Chondrocyte (in vitro differentiated cells): Measurements from ENCODE around the gene DCAF6. TPM values are rescaled to one million over a fixed set of nuclear protein-coding genes. Genes with fewer than 3 reads are reported as not detected.
A peak's percentile ranks its signal among the peaks of the same experiment; 100 is the strongest.

Source experiments
- DNase-seq: peaks from one replicate; pipeline ENCODE4 v3.0.0; 2021; ENCODE audit warnings: mixed read lengths, low spot score
- H3K27ac Mint-ChIP-seq: one replicate; pipeline ENCODE4 v1.8.0; 2021; ENCODE audit warnings: mild to moderate bottlenecking, moderate library complexity, mixed read lengths; ENCODE audit not compliant: unreplicated experiment
- H3K27me3 Mint-ChIP-seq: 2 replicates; pipeline ENCODE4 v1.8.0; 2021; ENCODE audit warnings: low read depth, mixed read lengths
- H3K36me3 Mint-ChIP-seq: 2 replicates; pipeline ENCODE4 v1.8.0; 2021; ENCODE audit warnings: low read depth, mixed read lengths
- H3K4me1 Mint-ChIP-seq: 2 replicates; pipeline ENCODE4 v1.8.0; 2021; ENCODE audit warnings: low read depth, mild to moderate bottlenecking, mixed read lengths
- H3K4me3 Mint-ChIP-seq: one replicate; pipeline ENCODE4 v1.8.0; 2021; ENCODE audit warnings: mild to moderate bottlenecking, moderate library complexity, mixed read lengths; ENCODE audit not compliant: unreplicated experiment
- H3K9me3 Mint-ChIP-seq: 2 replicates; pipeline ENCODE4 v1.8.0; 2021; ENCODE audit warnings: low read depth, mixed read lengths
- microRNA-seq: library from miRNA; unstranded; fragments of <30 nt; microRNA quantifications from one replicate; pipeline ENCODE4 v1.2.0, GENCODE V29; 2020; ENCODE audit warnings: borderline number of aligned reads
- total RNA-seq: library from RNA; stranded (reverse); gene quantifications from 3 replicates; pipeline ENCODE4 v1.2.1, GENCODE V29; 2021
- TF ChIP-seq, protein P1 (sequence below): fragments of 200-600 bp; sonication (generic); IDR thresholded peaks from 2 replicates; pipeline ENCODE4 v1.5.0; 2021; ENCODE audit warnings: antibody characterized with exemption, mild to moderate bottlenecking, moderate library complexity

The DCAF6 gene
- total RNA-seq, 1 donor from 2014 or later, result 49.4 TPM

DNA sequence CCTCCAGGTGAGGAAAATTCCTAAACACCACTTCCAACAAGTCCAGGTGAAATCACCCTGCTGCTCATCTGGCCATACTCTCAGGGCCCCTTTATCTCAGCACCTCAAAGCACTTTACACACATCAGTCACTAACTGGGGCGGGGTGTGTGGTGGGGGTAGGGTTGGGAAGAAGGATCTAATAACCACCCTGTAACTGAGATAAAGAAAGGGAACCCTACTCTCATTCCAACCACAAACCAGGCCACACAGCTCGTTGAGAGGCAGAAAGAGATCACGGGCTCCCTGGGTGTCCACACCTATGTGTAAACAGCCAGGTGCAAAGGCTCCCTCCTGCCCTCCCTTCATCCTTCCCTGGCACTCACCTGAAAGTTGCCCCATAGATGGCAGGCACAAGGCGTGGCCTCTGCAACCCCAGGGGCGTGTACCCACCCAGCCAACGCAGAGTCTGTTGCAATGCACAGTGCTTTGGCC lies 179.9 kb downstream of the DCAF6 start:
- TF ChIP-seq, protein P1, sequence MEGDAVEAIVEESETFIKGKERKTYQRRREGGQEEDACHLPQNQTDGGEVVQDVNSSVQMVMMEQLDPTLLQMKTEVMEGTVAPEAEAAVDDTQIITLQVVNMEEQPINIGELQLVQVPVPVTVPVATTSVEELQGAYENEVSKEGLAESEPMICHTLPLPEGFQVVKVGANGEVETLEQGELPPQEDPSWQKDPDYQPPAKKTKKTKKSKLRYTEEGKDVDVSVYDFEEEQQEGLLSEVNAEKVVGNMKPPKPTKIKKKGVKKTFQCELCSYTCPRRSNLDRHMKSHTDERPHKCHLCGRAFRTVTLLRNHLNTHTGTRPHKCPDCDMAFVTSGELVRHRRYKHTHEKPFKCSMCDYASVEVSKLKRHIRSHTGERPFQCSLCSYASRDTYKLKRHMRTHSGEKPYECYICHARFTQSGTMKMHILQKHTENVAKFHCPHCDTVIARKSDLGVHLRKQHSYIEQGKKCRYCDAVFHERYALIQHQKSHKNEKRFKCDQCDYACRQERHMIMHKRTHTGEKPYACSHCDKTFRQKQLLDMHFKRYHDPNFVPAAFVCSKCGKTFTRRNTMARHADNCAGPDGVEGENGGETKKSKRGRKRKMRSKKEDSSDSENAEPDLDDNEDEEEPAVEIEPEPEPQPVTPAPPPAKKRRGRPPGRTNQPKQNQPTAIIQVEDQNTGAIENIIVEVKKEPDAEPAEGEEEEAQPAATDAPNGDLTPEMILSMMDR, result no peak
- Mint-ChIP-seq H3K27ac (no peak overlapping the region), H3K27me3 (no peaks in the 10 kb centered on the region), H3K36me3 (peaks cover 2% of the 10 kb centered on the region), H3K9me3 (no peaks in the 10 kb centered on the region), H3K4me3 (no peak overlapping the region), H3K4me1 (peaks cover 22% of the 10 kb centered on the region)
- DNase-seq, result no peak

DNA sequence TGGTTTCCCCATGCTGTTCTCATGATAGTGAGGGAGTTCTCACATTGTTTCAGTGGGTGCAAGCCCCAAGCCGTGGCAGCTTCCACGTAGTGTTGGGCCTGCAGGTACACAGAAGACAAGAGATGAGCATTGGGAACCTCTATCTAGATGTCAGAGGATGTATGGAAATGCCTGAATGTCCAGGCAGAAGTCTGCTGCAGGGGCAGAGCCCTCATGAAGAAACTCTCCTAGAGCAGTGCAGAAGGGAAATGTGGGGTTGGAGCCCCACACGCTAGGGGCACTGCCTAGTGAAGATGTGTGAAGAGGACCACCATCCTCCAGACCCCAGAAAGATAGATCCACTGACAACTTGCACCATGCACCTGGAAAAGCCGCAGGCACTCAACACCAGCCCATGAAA lies 183.3 kb downstream of the DCAF6 start:
- Mint-ChIP-seq H3K27ac (no peak overlapping the region), H3K9me3 (no peaks in the 10 kb centered on the region), H3K4me3 (no peak overlapping the region), H3K27me3 (no peaks in the 10 kb centered on the region), H3K4me1 (peaks cover 28% of the 10 kb centered on the region), H3K36me3 (peaks cover 2% of the 10 kb centered on the region)
- TF ChIP-seq, protein P1, result no peak
- DNase-seq, result no peak

DNA sequence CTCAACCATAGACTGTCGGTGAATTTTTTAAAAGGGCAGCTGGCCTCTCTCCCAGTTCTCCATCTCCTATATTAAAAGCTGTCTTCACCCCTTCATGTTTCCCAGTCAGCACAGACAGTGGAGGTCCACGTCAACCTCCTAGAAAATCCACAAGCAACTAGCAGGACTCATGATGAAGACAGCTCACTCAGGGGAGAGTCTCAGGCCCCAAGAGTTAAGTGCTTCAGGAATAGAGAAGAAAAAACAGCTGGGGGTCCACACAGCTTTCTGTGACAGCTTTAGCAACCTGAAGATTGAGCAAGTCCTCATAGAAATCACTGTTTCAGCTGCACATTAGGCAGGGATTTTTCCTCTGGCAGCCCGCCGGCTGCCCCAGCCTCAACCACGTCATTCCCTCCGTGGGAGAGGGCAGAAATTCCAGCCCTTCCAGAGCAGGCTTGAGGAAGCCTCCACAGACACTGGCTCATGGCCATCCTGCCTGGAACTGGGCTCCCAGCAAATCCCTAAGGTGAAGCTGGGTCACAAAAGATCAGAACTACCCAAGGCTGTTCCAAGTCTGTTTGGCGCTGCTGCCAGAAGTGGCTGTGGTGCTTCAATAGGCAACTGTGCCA lies 185.0 kb downstream of the DCAF6 start:
- no peak for DNase-seq
- Mint-ChIP-seq H3K27ac (peak overlapping the region; percentile 83), H3K9me3 (no peaks in the 10 kb centered on the region), H3K27me3 (no peaks in the 10 kb centered on the region), H3K4me3 (peak overlapping the region; percentile 26), H3K36me3 (peaks cover 2% of the 10 kb centered on the region), H3K4me1 (peaks cover 38% of the 10 kb centered on the region)
- TF ChIP-seq, protein P1, result no peak

DNA sequence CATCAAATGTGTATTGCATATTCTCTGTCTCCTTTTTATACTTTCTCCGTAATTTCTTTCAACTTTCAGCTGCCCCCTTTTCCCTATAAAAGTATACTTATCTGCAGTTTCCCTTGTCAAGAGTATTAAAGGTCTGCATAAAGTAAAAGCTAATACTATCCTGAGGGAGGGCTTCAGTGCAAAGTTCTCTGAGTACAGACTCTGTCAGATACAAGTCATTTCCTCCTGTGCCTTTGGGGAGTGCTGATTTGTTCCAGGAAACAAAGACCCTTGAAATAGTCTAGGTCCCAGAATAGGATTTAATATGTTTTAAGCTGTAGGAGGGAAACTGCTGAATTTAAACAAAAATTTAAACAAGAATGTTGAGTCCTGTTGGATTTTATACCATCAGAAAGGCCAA lies 188.6 kb downstream of the DCAF6 start:
- H3K4me1 Mint-ChIP-seq, result peaks cover 38% of the 10 kb centered on the region
- peaks cover 9% of the 10 kb centered on the region for H3K36me3 Mint-ChIP-seq
- peaks cover 3% of the 10 kb centered on the region for H3K9me3 Mint-ChIP-seq
- TF ChIP-seq, protein P1, result no peak
- DNase-seq, result no peak
- H3K27ac Mint-ChIP-seq, result no peak overlapping the region
- H3K4me3 Mint-ChIP-seq, result no peak overlapping the region
- H3K27me3 Mint-ChIP-seq, result no peaks in the 10 kb centered on the region

Small RNA genes within 50 kb of the gene (microRNA-seq; reads per million reads assigned to microRNA genes)
- gene MIR1255B2, result not detected

Other genes starting within 250 kb of the DCAF6 start
- gene MPZL1, start 214.7 kb upstream of the DCAF6 start, total RNA-seq, result 195 to 215 TPM (median 198 TPM) in 3 replicates
- 0.07 to 0.51 TPM (median 0.10 TPM) in 3 replicates for gene ADCY10, start 22.5 kb upstream of the DCAF6 start, total RNA-seq
- 50.4 to 65.1 TPM (median 51.6 TPM) in 3 replicates for gene MPC2, start 389 bp downstream of the DCAF6 start, total RNA-seq
- 30.8 to 33.5 TPM (median 32.8 TPM) in 3 replicates for gene GPR161, start 200.2 kb downstream of the DCAF6 start, total RNA-seq
- 37.2 to 38.7 TPM (median 37.4 TPM) in 3 replicates for gene TIPRL, start 242.3 kb downstream of the DCAF6 start, total RNA-seq